ENCODE results near the gene SLC7A7.

Gene SLC7A7

DNA sequence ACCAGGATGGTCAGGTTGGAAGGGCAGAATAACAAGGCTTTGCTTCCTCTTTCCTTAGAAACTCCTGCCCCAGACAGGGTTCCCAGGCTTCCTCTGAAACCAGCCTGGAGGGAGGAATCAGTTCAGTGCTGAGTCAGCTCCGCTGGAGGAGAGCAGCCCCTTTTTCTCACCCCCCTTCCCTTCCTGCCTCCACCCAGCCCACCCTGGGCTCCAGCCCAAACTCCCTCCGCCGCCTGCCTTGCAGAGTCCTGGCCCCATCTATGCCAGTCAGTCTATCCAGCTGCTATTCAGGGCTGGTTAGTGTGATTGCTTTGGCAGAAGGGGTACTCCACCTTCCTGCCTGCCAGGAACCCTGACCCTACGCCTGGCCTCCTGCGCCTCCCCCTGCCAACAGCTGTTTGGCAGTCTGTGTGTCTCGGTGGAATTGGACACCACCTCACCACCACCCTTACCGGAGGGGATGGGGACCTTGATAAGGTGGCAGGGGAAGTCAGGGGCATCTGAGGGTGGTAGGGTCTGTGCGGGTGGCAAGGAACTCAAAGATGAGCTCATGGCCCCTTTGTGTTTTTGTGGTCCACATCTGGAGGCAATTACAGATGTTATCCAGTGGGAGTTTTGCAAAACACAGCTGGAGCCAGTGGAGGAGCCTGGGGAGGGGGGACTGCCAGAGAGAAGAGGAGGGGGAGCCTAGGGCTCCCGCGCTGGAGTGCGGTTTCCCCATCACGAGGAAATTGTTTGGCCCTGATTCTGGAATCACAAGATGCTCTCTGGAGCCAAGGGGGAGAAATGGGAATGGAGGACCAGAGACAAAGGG lies 33.3 kb upstream of the SLC7A7 start:
- Histone ChIP-seq H3K18ac (ENCODE audit: low read length) (peak overlapping the region; percentile 87), H2BK12ac (ENCODE audit: low read length) (no peak overlapping the region), H3K79me1 (ENCODE audit: low read depth, low read length) (peaks cover 2% of the 10 kb centered on the region), H3K27me3 (ENCODE audit: control insufficient read depth in 3 of 3, insufficient read depth in 3 of 3, low read depth in 1 of 3, low read length in 3 of 3) (no peaks in the 10 kb centered on the region), H3K4me2 (ENCODE audit: insufficient read depth, low read length, poor library complexity, severe bottlenecking) (no peak overlapping the region), H3K4me1 (ENCODE audit: control insufficient read depth in 2 of 2, insufficient read depth in 1 of 2, low read depth in 1 of 2, low read length in 2 of 2) (peaks cover 16 to 18% of the 10 kb centered on the region in 2 donors), H3K4ac (ENCODE audit: low read length) (no peak overlapping the region), H3K4me3 (ENCODE audit: low read length in 2 of 2) (no peak overlapping the region), H3K36me3 (replicated peaks in 1 of 2; ENCODE audit: control insufficient read depth in 2 of 2, insufficient read depth in 2 of 2, low read length in 2 of 2) (peaks cover 0 to 2% of the 10 kb centered on the region in 2 donors), H4K8ac (ENCODE audit: low read depth, low read length) (no peak overlapping the region), H3K9ac (ENCODE audit: low read depth, low read length, poor library complexity) (peak overlapping the region; percentile 34), H3K23ac (ENCODE audit: low read depth, low read length, poor library complexity) (peak overlapping the region; percentile 94), H2AFZ (ENCODE audit: low read length) (peak overlapping the region; percentile 68), H3K9me3 (replicated peaks in 1 of 2; ENCODE audit: control insufficient read depth in 2 of 2, insufficient read depth in 1 of 2, low read depth in 1 of 2, low read length in 2 of 2) (no peaks in the 10 kb centered on the region), H3K27ac (replicated peaks; ENCODE audit: low read length) (no peak overlapping the region), H2BK120ac (ENCODE audit: low read depth, low read length) (no peak overlapping the region), H2AK5ac (ENCODE audit: low read depth, low read length) (peak overlapping the region; percentile 61), H2BK5ac (ENCODE audit: low read length) (peak overlapping the region; percentile 29), H2BK15ac (ENCODE audit: low read length) (peak overlapping the region; percentile 45), H3K14ac (ENCODE audit: low read length) (no peak overlapping the region), H4K91ac (ENCODE audit: low read depth, low read length, poor library complexity) (no peak overlapping the region)
- no CpG with 5 or more reads among the region's 12 CpGs for WGBS, 2 donors (ENCODE audit: extremely low coverage in 2 of 2, insufficient read length in 2 of 2, insufficient replicate concordance in 1 of 2)
- no peak for DNase-seq (ENCODE audit: low spot score)

GRCh38 chr14:22847661-22848341 lies 32.6 kb upstream of the SLC7A7 start:
- H4K8ac ChIP-seq (ENCODE audit: low read depth, low read length), result no peak overlapping the region
- DNase-seq (ENCODE audit: low spot score), result no peak
- H4K91ac ChIP-seq (ENCODE audit: low read depth, low read length, poor library complexity), result no peak overlapping the region
- H3K23ac ChIP-seq (ENCODE audit: low read depth, low read length, poor library complexity), result no peak overlapping the region
- no peak overlapping the region for H3K27ac ChIP-seq (replicated peaks; ENCODE audit: low read length)
- no peak overlapping the region for H3K14ac ChIP-seq (ENCODE audit: low read length)
- no peak overlapping the region for H2AK5ac ChIP-seq (ENCODE audit: low read depth, low read length)
- peaks cover 0 to 4% of the 10 kb centered on the region in 2 donors for H3K36me3 ChIP-seq (replicated peaks in 1 of 2; ENCODE audit: control insufficient read depth in 2 of 2, insufficient read depth in 2 of 2, low read length in 2 of 2)
- H3K9me3 ChIP-seq (replicated peaks in 1 of 2; ENCODE audit: control insufficient read depth in 2 of 2, insufficient read depth in 1 of 2, low read depth in 1 of 2, low read length in 2 of 2), result no peaks in the 10 kb centered on the region
- no peak overlapping the region for H2BK5ac ChIP-seq (ENCODE audit: low read length)
- WGBS, 2 donors (ENCODE audit: extremely low coverage in 2 of 2, insufficient read length in 2 of 2, insufficient replicate concordance in 1 of 2), result no CpG with 5 or more reads among the region's 14 CpGs
- no peak overlapping the region for H2BK120ac ChIP-seq (ENCODE audit: low read depth, low read length)
- H2BK12ac ChIP-seq (ENCODE audit: low read length), result no peak overlapping the region
- H3K79me1 ChIP-seq (ENCODE audit: low read depth, low read length), result peaks cover 2% of the 10 kb centered on the region
- H3K18ac ChIP-seq (ENCODE audit: low read length), result peak overlapping the region; percentile 61
- H3K4me1 ChIP-seq (ENCODE audit: control insufficient read depth in 2 of 2, insufficient read depth in 1 of 2, low read depth in 1 of 2, low read length in 2 of 2), result peaks cover 15% of the 10 kb centered on the region in 2 donors
- H3K4ac ChIP-seq (ENCODE audit: low read length), result no peak overlapping the region
- H2AFZ ChIP-seq (ENCODE audit: low read length), result peak overlapping the region; percentile 68
- no peak overlapping the region for H3K4me3 ChIP-seq (ENCODE audit: low read length in 2 of 2)
- H3K9ac ChIP-seq (ENCODE audit: low read depth, low read length, poor library complexity), result no peak overlapping the region
- H2BK15ac ChIP-seq (ENCODE audit: low read length), result peak overlapping the region; percentile 45
- H3K27me3 ChIP-seq (ENCODE audit: control insufficient read depth in 3 of 3, insufficient read depth in 3 of 3, low read depth in 1 of 3, low read length in 3 of 3), result no peaks in the 10 kb centered on the region
- no peak overlapping the region for H3K4me2 ChIP-seq (ENCODE audit: insufficient read depth, low read length, poor library complexity, severe bottlenecking)

- no peak overlapping the region for H3K27ac ChIP-seq (replicated peaks; ENCODE audit: low read length)
- peaks cover 0 to 4% of the 10 kb centered on the region in 2 donors for H3K36me3 ChIP-seq (replicated peaks in 1 of 2; ENCODE audit: control insufficient read depth in 2 of 2, insufficient read depth in 2 of 2, low read length in 2 of 2)
- H2BK5ac ChIP-seq (ENCODE audit: low read length), result peak overlapping the region; percentile 88
- peak overlapping the region; percentile 86 for H2BK12ac ChIP-seq (ENCODE audit: low read length)
- peak overlapping the region; percentile 68 for H2AK5ac ChIP-seq (ENCODE audit: low read depth, low read length)
- no peak overlapping the region for H3K4me2 ChIP-seq (ENCODE audit: insufficient read depth, low read length, poor library complexity, severe bottlenecking)
- no peaks in the 10 kb centered on the region for H3K27me3 ChIP-seq (ENCODE audit: control insufficient read depth in 3 of 3, insufficient read depth in 3 of 3, low read depth in 1 of 3, low read length in 3 of 3)
- H3K9me3 ChIP-seq (replicated peaks in 1 of 2; ENCODE audit: control insufficient read depth in 2 of 2, insufficient read depth in 1 of 2, low read depth in 1 of 2, low read length in 2 of 2), result no peaks in the 10 kb centered on the region
- no peak overlapping the region for H4K91ac ChIP-seq (ENCODE audit: low read depth, low read length, poor library complexity)
- peak overlapping the region; percentile 25 for H3K23ac ChIP-seq (ENCODE audit: low read depth, low read length, poor library complexity)
- H3K18ac ChIP-seq (ENCODE audit: low read length), result peak overlapping the region; percentile 13
- peaks cover 2% of the 10 kb centered on the region for H3K79me1 ChIP-seq (ENCODE audit: low read depth, low read length)
- H2BK120ac ChIP-seq (ENCODE audit: low read depth, low read length), result peak overlapping the region; percentile 36
- no peak overlapping the region for H3K4me3 ChIP-seq (ENCODE audit: low read length in 2 of 2)
- no peak for DNase-seq (ENCODE audit: low spot score)
- peak overlapping the region; percentile 72 for H4K8ac ChIP-seq (ENCODE audit: low read depth, low read length)
- H3K9ac ChIP-seq (ENCODE audit: low read depth, low read length, poor library complexity), result peak overlapping the region; percentile 53
- no peak overlapping the region for H2AFZ ChIP-seq (ENCODE audit: low read length)
- H3K4ac ChIP-seq (ENCODE audit: low read length), result no peak overlapping the region
- peak overlapping the region; percentile 38 for H2BK15ac ChIP-seq (ENCODE audit: low read length)
- H3K4me1 ChIP-seq (ENCODE audit: control insufficient read depth in 2 of 2, insufficient read depth in 1 of 2, low read depth in 1 of 2, low read length in 2 of 2), result peaks cover 15% of the 10 kb centered on the region in 2 donors
- H3K14ac ChIP-seq (ENCODE audit: low read length), result no peak overlapping the region
- WGBS, 2 donors (ENCODE audit: extremely low coverage in 2 of 2, insufficient read length in 2 of 2, insufficient replicate concordance in 1 of 2), result no CpG with 5 or more reads among the region's 11 CpGs
Measured at GRCh38 chr14:22846811-22847307, 31.6 kb upstream of the SLC7A7 start.
